RPMI8226 (cell line): ENCODE measurements around the gene CALU.

ENCODE experiments used
- DNase-seq: peaks from one replicate; pipeline ENCODE4 v3.0.0-alpha.2; 2015

Gene CALU

GRCh38 chr7:128739048-128739962 lies at the start of gene CALU:
Gene CALU (plus strand): TSS chr7:128739359. CDS start chr7:128748584, 9,225 bp downstream.
- peak; percentile 97 for DNase-seq

GRCh38 chr7:128691227-128691626 lies 47.9 kb upstream of the CALU start:
- DNase-seq, result no peak

GRCh38 chr7:128692623-128693270 lies 46.4 kb upstream of the CALU start:
- DNase-seq, result no peak

- DNase-seq, result no peak
These were observed 45.7 kb upstream of the CALU start for GRCh38 chr7:128693373-128694015.

GRCh38 chr7:128694738-128695137 lies 44.4 kb upstream of the CALU start:
- DNase-seq, result no peak

- peak; percentile 49 for DNase-seq
These were observed 41.8 kb upstream of the CALU start for GRCh38 chr7:128697302-128697905.

GRCh38 chr7:128699196-128699712 lies 39.9 kb upstream of the CALU start:
- no peak for DNase-seq

GRCh38 chr7:128699895-128700294 lies 39.3 kb upstream of the CALU start:
- DNase-seq, result no peak

GRCh38 chr7:128701062-128701785 lies 37.9 kb upstream of the CALU start:
- DNase-seq, result no peak

- peak; percentile 35 for DNase-seq
These were observed 35.4 kb upstream of the CALU start for GRCh38 chr7:128703609-128704241.

- no peak for DNase-seq
These were observed 33.2 kb upstream of the CALU start for GRCh38 chr7:128705891-128706333.

GRCh38 chr7:128707752-128708151 lies 31.4 kb upstream of the CALU start:
- DNase-seq, result no peak

- DNase-seq, result no peak
These were observed 30.9 kb upstream of the CALU start for GRCh38 chr7:128708235-128708634.

- DNase-seq, result no peak
These were observed 30.3 kb upstream of the CALU start for GRCh38 chr7:128708824-128709223.

GRCh38 chr7:128710481-128710880 lies 28.7 kb upstream of the CALU start:
- no peak for DNase-seq

GRCh38 chr7:128713794-128714193 lies 25.4 kb upstream of the CALU start:
- DNase-seq, result no peak

GRCh38 chr7:128714701-128715495 lies 24.3 kb upstream of the CALU start:
- DNase-seq, result no peak

- no peak for DNase-seq
These were observed 20.1 kb upstream of the CALU start for GRCh38 chr7:128718967-128719642.

GRCh38 chr7:128721376-128721775 lies 17.8 kb upstream of the CALU start:
- no peak for DNase-seq

GRCh38 chr7:128724743-128725142 lies 14.4 kb upstream of the CALU start:
- no peak for DNase-seq
